Kidney (tissue), 14 donors: ENCODE results near the gene LTBP1. TPM values are rescaled to one million over a fixed set of nuclear protein-coding genes. Genes with fewer than 3 reads are reported as not detected.

Source experiments
- DNase-seq, 5 donors: peaks; one replicate each; pipeline ENCODE4 v3.0.0-alpha.2; 2013 to 2020
- FAIRE-seq: peaks from 2 replicates; lab custom pipeline; 2012; peaks lifted over from hg19 to GRCh38; lab: Jason Lieb, UNC
- H3K27ac ChIP-seq, 2 donors: one replicate each; pipeline ENCODE4 v1.7.0; 2013; ENCODE audit warnings: low read depth in 2 of 2, low read length in 2 of 2, inconsistent platforms in 1 of 2
- H3K27me3 ChIP-seq: one replicate; pipeline ENCODE4 v1.7.1; 2013; ENCODE audit warnings: low read length, inconsistent platforms; ENCODE audit not compliant: control insufficient read depth, insufficient read depth
- H3K36me3 ChIP-seq, 3 donors: one replicate each; pipeline versions ENCODE4 v1.7.0 to v1.7.1; 2013; ENCODE audit warnings: low read length in 3 of 3, control low read depth in 1 of 3, inconsistent platforms in 1 of 3; ENCODE audit not compliant: insufficient read depth in 3 of 3, control insufficient read depth in 2 of 3
- H3K4me1 ChIP-seq, 3 donors: one replicate each; pipeline versions ENCODE4 v1.7.0 to v1.7.1; 2013; ENCODE audit warnings: low read length in 3 of 3, inconsistent platforms in 1 of 3, low read depth in 1 of 3; ENCODE audit not compliant: control insufficient read depth in 2 of 3, insufficient read depth in 2 of 3
- H3K4me3 ChIP-seq, 3 donors: one replicate each; pipeline versions ENCODE4 v1.7.0 to v1.8.1; 2013; ENCODE audit warnings: low read length in 3 of 3, control low read depth in 1 of 3, inconsistent platforms in 1 of 3
- H3K9ac ChIP-seq, 3 donors: one replicate each; pipeline versions ENCODE4 v1.7.0 to v1.7.1; 2013; ENCODE audit warnings: low read length in 3 of 3, control low read depth in 1 of 3, inconsistent platforms in 1 of 3
- H3K9me3 ChIP-seq, 3 donors: one replicate each; pipeline versions ENCODE4 v1.7.0 to v1.7.1; 2013; ENCODE audit warnings: low read length in 3 of 3, control low read depth in 1 of 3, inconsistent platforms in 1 of 3; ENCODE audit not compliant: control insufficient read depth in 2 of 3, insufficient read depth in 1 of 3
- CTCF ChIP-seq: IDR thresholded peaks from 3 replicates; pipeline ENCODE4 v1.5.1; 2012; ENCODE audit warnings: mild to moderate bottlenecking, moderate library complexity, borderline replicate concordance; ENCODE audit not compliant: insufficient read depth; ENCODE audit errors: extremely low read depth
- intact Hi-C: fragments of 100-400 bp; cut with DNase I; formaldehyde crosslinking; loops from one replicate; pipeline ENCODE4 v1.11.1; 2022
- polyA plus RNA-seq: library from polyadenylated mRNA; stranded (reverse); fragments of 350-450 nt; fragmentation: Illumina TruSeq; extraction: RNeasy Lipid Tissue Mini Kit (QIAGEN cat#74804); gene quantifications from one replicate; pipeline ENCODE4 v1.2.3, GENCODE V29; 2014; ENCODE audit warnings: low read depth, low replicate concordance; ENCODE audit not compliant: insufficient read depth
- total RNA-seq: library from RNA; stranded (reverse); fragmentation: NEBNext Ultra II Directional; extraction: Animal tissue kit (Norgen Biotek cat#: 25700); gene quantifications from one replicate; pipeline ENCODE4 v1.2.1, GENCODE V29; 2021
- donor health status: control.
- donor health status: control.
- donor health status: control.
- donor health status: control.
- donor health status: control.
- donor health status: DM: yes; HTN: yes; CAD: no.
- donor health status: Normal renal cell carcinoma (clear cell type).

Gene LTBP1
- total and polyA plus RNA-seq, 2 donors from 2014 or later = 9.3 to 39.8 TPM

- no peak overlapping the region for H3K9ac ChIP-seq
- intact Hi-C loops = no loop called here
- TF ChIP-seq CTCF = no peak
- H3K4me1 ChIP-seq = no peaks in the 10 kb centered on the region
- H3K9me3 ChIP-seq = no peaks in the 10 kb centered on the region
- FAIRE-seq = no peak
- H3K4me3 ChIP-seq = no peak overlapping the region
- H3K36me3 ChIP-seq = no peaks in the 10 kb centered on the region
- DNase-seq = no peak
- no peaks in the 10 kb centered on the region for H3K27me3 ChIP-seq
- H3K27ac ChIP-seq = no peak overlapping the region
Measured at GRCh38 chr2:33433279-33434235, 486.8 kb downstream of the LTBP1 start.

- FAIRE-seq (no peak), DNase-seq (no peak)
- H3K27me3 ChIP-seq = no peaks in the 10 kb centered on the region
Measured at GRCh38 chr2:33435518-33435917, 488.8 kb downstream of the LTBP1 start.

GRCh38 chr2:33436083-33436482 is 489.3 kb downstream of the LTBP1 start:
- peak overlapping the region; percentile 21 to 47 (median 26) for H3K4me3 ChIP-seq
- intact Hi-C loops = no loop called here

More at GRCh38 chr2:33435518-33435917, 488.8 kb downstream of the LTBP1 start:
- no peaks in the 10 kb centered on the region for H3K4me1 ChIP-seq
- no peak overlapping the region for H3K9ac ChIP-seq
- intact Hi-C loops = no loop called here
- TF ChIP-seq CTCF = no peak
- H3K27ac ChIP-seq = no peak overlapping the region
- H3K9me3 ChIP-seq = no peaks in the 10 kb centered on the region
- no peak overlapping the region for H3K4me3 ChIP-seq
- no peaks in the 10 kb centered on the region for H3K36me3 ChIP-seq

More at GRCh38 chr2:33436083-33436482, 489.3 kb downstream of the LTBP1 start:
- H3K4me1 ChIP-seq = no peaks in the 10 kb centered on the region
- H3K27me3 ChIP-seq = no peaks in the 10 kb centered on the region
- TF ChIP-seq CTCF = no peak
- peak overlapping the region in 1 of 3 donors; percentile 4 for H3K9ac ChIP-seq
- DNase-seq = peak in 1 of 5 donors; percentile 59
- H3K9me3 ChIP-seq = no peaks in the 10 kb centered on the region
- no peaks in the 10 kb centered on the region for H3K36me3 ChIP-seq
- H3K27ac ChIP-seq = peak overlapping the region in 1 of 2 donors; percentile 9
- FAIRE-seq = no peak
